NB4 (cell line): ENCODE results near the gene EXOC3L2.

Experiments
- MYC ChIP-seq: IDR thresholded peaks from 2 replicates; pipeline ENCODE4 v1.6.1; 2011; ENCODE audit warnings: low read depth, low read length
- TF ChIP-seq, protein P1 (sequence below): IDR thresholded peaks from one replicate; pipeline ENCODE4 v1.5.1; 2012; ENCODE audit warnings: low read depth, low read length
- TF ChIP-seq, protein P2 (sequence below): IDR thresholded peaks from 2 replicates; pipeline ENCODE4 v1.6.1; 2011; ENCODE audit warnings: low read depth, low read length

DNA sequence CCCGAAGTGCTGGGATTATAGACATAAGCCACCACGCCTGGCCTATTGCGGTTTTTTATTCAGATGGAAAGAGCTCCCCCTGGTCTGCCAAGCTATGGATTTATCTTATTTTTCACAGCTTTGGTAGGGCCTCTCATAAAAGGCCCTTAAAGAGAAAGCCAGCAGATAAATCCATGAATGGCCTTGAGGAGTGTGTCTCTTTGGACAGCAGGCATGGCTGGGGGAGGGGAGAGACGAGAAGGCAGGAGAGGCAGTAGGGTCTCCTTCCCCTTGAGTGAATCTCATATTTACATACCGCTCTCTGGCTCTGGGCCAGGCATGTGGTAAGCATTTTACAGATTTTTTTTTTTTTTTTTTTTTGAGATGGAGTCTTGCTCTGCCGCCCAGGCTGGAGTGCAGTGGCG is 31.1 kb upstream of the EXOC3L2 start:
- TF ChIP-seq, protein P1, sequence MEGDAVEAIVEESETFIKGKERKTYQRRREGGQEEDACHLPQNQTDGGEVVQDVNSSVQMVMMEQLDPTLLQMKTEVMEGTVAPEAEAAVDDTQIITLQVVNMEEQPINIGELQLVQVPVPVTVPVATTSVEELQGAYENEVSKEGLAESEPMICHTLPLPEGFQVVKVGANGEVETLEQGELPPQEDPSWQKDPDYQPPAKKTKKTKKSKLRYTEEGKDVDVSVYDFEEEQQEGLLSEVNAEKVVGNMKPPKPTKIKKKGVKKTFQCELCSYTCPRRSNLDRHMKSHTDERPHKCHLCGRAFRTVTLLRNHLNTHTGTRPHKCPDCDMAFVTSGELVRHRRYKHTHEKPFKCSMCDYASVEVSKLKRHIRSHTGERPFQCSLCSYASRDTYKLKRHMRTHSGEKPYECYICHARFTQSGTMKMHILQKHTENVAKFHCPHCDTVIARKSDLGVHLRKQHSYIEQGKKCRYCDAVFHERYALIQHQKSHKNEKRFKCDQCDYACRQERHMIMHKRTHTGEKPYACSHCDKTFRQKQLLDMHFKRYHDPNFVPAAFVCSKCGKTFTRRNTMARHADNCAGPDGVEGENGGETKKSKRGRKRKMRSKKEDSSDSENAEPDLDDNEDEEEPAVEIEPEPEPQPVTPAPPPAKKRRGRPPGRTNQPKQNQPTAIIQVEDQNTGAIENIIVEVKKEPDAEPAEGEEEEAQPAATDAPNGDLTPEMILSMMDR = no peak
- TF ChIP-seq, protein P2, sequence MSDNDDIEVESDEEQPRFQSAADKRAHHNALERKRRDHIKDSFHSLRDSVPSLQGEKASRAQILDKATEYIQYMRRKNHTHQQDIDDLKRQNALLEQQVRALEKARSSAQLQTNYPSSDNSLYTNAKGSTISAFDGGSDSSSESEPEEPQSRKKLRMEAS = no peak
- no peak for TF ChIP-seq MYC
